Activated gamma-delta T cell (primary cell): ENCODE measurements around the gene CTXND1.

Experiments
- DNase-seq: peaks from one replicate; lab custom pipeline; 2025; lab: John Stamatoyannopoulos, UW

CTXND1 gene

GRCh38 chr15:80208758-80209734, 43.0 kb downstream of the CTXND1 start:
- DNase-seq, result no peak

DNA sequence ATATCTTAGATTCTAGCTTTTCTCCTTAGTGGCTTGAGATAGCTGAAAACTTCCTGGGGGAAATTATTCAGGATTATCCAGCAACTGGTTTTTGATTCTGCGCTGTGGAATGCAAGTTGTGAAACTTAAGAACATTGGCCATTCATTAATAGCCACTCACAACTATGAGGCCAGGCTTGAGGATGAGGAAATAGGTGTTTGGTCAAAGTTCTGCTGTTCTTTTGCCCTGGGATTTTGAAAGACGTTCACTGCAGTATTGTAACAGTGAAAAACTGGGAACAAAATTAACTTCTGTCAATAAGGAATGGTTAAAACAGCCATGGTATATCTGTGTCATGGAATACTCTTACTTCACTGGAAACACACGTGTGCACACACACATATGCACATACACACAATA, 44.1 kb downstream of the CTXND1 start:
- no peak for DNase-seq

- no peak for DNase-seq
Observed at GRCh38 chr15:80204231-80204630, 47.8 kb downstream of the CTXND1 start.

DNA sequence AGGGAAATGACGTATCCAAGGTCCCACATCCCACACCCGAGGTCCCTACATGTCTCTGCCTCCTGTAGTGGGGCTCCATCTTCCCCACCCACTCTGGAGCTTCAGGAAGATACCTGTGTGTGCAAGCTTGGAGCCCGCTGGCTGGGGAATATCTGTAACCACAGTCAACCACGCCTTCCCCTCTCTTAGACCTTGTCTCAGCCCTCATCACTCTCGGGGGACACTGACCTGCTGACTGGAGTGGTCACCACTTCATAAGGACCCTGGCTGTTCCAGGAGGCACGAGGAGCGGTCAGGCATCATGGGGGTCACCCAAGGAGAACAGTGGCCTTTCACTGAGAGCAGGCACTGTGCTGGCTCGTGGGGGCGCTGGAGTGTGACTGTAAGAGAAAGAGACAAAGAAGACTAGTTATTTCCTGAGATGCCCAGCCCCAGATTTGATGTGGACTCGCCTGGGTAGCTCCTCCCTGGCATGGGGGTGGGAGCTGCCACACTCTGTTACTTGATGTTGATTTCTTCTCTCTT, 48.6 kb downstream of the CTXND1 start:
- no peak for DNase-seq

DNA sequence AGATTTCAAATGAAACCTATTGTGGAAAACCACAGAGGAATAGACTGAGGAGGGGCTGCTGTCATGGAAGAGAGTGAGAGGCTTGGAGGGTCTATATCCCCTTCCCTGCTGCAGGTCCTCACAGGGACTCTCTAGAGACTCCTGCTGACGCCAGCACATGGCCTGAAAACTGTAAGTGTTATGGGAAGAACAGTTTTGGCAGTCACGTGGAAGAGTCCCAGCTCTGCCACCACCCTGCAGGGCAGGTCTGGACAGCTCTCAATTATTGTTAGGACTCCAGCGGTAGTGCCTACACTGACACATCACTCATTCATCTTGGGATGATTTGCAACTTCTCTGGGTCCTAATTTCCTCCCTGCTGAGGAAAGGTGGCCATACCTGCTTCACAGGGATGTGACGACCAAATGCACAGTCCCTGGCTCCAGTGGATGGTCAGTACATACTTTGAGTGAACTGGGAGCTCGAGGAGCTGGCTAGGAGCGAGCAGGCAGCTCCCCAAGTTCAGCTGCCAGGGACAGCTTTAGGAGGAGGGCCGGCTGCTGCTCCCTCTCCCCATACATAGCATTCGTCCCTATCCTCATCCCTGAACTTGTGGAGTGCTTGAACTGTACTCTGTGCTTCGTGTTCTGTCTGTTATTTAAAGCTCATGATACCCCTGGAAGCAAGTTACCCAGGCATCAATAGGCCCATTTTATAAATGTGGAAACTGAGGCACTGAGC, 49.2 kb downstream of the CTXND1 start:
- DNase-seq, result no peak

- no peak for DNase-seq
Observed at GRCh38 chr15:80202016-80202315, 50.0 kb downstream of the CTXND1 start.

GRCh38 chr15:80201256-80202015, 50.6 kb downstream of the CTXND1 start:
- DNase-seq, result no peak

DNA sequence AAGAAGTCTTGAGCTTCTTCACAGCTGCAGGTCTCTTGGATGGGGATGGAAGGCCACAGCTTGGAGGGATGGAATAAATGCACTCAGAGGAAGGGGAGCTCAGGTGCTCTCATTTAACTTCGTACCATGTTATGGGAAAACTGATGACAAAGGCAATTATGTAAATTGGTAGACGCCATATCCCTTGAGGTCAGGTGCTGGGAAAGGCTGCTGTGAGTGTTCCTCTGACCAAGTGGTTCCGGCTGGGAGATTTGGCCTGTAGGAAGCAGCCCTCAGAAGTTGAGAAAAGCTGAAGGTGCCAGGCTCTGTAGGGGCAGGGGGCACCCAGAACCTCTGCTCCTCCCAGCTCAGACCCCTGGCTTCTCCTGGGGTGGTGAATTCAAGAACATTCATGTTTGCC, 52.1 kb downstream of the CTXND1 start:
- no peak for DNase-seq

GRCh38 chr15:80199366-80199765, 52.6 kb downstream of the CTXND1 start:
- DNase-seq, result no peak

- no peak for DNase-seq
Observed at GRCh38 chr15:80194914-80195313, 57.1 kb downstream of the CTXND1 start.

DNA sequence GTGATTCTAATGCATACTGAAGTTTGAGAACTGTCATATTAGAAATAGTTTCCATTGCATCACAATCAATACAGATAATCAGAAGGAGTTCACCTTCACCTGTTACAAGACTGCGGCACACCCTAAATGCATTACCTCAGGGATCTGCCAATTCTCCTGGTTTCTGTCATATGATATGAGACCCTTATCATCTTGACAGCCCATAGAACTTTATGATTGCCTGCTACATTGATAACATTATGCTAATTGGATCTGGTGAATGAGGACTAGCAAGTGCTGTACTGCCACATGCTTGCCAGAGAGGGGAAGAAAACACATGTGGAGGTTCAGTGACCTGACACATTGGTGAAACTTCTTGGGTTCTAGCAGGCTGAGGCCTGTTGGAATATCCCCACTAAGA, 57.8 kb downstream of the CTXND1 start:
- DNase-seq, result no peak

DNA sequence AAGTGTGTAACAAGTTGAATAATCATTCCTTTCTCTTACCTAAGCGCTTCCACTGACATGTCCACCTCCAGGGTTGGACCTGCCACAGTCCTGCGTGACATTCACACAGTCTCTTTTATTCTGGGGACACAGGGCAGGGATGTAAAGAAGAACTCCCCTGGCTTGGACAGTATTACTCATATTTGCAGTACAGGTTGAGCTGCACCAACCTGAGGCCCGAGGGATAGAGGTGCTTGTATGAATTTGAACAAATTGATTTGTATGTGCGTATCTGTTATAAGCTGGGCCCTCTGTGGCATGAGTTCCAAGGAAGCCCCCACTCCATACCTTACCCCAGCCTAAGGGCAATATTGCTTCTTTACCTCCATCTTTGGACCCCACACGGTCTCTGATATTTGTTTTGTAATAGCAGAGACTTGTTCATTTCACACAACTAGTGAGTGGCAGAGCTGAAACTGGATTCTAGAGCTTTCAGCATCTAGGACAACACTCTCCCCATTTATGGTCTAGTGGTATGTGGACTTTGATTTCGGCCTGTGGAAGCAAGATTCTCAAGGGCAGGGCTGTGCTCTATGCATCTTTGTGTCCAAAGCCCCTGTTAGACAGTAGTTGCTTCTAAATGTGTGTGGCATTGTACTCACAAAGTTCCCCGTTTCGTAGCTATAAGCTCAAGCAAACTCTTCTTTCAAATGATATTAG, 60.0 kb downstream of the CTXND1 start:
- no peak for DNase-seq

DNA sequence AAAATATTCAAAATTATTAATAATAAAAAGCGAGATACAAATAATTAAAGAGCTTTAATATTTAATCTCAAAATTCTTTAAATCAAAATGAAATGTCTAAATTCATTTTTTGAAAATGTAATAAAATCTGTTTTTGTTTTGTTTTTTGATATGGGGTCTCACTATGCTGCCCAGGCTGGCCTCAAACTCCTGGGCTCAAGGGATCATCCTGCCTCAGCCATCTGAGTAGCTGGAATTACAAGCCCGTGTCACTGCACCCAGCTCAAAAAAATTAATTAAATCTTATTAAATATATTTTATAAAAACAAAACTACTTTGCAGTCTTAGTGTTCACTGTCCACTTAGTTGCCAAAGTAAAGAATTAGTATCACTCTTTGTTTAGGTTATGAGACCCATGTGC, 60.8 kb downstream of the CTXND1 start:
- DNase-seq, result no peak

- no peak for DNase-seq
Observed at GRCh38 chr15:80188251-80188650, 63.8 kb downstream of the CTXND1 start.

DNA sequence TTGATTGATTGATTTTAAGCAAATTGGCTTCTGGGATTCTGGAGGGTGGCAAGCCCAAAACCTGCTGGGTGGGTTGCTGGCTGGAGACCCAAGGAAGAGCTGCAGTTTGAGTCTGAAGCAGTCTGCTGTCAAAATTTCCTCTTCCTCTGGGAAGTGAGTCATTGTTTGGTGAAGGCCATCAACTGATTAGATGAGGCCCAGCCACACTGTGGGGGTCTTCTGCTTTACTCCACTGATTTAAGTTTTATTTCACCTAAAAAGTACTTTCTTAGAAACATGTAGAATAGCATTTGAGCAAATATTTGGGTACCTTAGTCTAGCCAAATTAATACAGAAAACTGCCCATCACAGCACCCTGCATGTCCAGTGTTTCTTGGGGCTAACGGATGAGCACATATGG, 65.4 kb downstream of the CTXND1 start:
- DNase-seq, result no peak

- no peak for DNase-seq
Observed at GRCh38 chr15:80186066-80186465, 65.9 kb downstream of the CTXND1 start.

DNA sequence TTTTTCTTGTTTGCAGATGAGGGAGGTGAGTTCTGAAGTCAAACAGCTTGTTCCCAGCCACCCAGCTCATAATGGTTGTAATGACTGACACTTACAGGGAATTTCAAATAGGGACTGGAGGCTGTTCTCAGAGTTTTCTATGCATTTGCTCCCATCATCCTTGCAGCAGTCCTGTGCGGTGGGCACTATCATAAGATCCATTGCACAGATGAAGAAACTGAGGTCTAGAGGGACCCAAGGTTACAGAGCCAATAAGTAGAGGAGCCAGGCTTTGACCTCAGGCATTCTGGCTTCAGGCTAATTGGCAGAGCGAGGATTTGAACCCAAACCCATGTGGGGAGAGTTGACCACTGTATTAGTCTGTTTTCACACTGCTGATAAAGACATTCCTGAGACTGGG, 66.9 kb downstream of the CTXND1 start:
- DNase-seq, result no peak

DNA sequence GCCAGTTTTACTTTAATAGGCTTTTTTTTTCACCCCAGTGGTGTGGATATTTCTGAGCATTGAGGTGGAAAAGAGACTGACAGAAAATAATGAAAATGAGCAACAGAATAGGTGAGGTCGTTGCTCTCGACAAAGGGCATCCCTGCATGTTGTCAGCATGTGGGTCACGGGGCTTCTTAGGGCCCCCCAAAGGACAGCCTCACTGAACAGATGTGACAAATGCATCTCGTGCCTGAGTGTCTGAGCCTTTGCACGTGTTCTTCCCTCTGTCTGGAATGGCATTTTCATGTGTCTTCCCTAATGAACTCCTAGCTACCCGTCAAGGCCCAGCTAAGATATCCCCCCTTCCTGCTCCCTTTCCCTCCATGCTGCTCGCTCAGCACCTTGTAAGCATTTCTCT, 67.5 kb downstream of the CTXND1 start:
- no peak for DNase-seq

DNA sequence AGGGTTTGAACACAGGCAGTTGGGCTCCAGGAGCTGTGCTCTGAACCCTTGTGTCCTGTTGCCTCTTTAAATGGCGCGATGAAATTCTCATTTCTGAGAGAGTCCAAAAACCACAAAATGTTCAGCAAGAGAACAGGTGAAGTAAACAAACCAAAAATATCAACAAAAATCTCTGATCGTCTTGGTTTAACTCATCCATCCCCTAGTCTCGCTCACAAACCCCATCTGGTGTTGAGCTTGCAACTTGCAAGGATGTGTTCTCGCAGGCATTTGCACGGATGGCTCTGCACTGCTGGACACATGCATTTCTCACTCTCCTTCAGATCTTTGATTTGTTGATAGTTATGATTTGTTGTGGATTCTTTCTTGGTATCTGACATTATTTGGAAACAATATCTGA, 68.1 kb downstream of the CTXND1 start:
- no peak for DNase-seq

DNA sequence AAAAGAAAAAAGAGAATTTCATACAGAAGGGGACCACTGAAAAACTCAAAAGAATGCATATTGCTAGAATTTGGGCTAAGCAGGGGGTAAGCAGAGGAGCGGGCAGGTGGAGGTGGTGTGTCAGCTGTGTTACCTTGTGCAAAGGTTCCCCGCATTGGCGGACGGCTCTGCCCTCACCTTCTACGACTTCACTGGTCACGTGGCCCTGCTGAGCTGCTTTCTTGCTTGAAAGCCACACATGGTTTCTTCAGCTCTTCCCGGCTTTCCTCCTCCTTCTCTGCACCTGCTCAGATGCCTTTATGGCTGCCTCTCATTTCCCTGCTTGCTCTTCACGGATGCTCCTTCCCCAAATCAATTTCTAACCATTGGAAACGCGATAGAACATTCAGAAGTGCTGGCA, 68.7 kb downstream of the CTXND1 start:
- DNase-seq, result no peak

DNA sequence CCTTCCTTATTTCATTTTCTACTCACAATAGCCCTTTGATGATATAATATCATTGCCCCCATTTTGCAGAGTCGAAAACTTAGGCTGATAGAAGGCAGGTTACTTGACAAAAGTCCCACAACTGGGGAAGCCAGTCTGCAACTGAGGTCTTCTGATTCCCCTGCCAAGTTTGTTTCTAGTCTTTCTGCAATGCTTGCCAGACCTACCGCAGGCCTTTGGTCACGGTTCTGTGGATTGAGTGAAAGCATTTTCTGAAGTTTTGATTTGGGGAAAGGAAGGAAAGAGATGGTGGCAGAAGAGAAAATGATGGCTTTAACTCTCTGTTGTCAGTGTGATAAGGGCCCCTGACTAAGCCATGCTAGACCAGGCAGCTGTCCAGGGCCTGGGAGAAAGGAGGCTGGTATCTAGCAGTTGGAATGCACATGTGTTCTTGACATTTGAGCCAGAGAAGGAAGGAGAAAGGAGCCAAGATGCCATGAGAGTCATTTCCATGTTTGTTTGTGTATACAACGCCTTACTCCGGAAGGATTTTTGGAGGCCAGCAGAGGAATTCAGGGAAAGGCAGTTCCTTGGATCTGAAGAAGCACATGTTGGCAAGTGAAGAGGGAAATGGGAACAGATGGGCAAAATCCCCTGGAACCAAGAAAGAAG, 69.3 kb downstream of the CTXND1 start:
- no peak for DNase-seq
